Heart left ventricle (tissue), 16 donors: ENCODE results near the gene NPHP4. TPM values are rescaled to one million over a fixed set of nuclear protein-coding genes. Genes with fewer than 3 reads are reported as not detected.
A peak's percentile ranks its signal among the peaks of the same experiment; 100 is the strongest.

Experiments
- ATAC-seq, 4 donors: fragments of 200-7000 bp; cut with Tn5 transposase; one replicate each; pipeline ENCODE4 v1.9.1; 2020 to 2022; ENCODE audit warnings: moderate library complexity in 4 of 4, mild to moderate bottlenecking in 3 of 4, moderate number of reproducible peaks in 1 of 4
- DNase-seq, 5 donors: peaks; one replicate each; pipeline ENCODE4 v3.0.0-alpha.2; 2020
- H3K27ac ChIP-seq, 12 donors: fragments of 200-600 bp; sonication (generic) in 4 of 12; one replicate each; pipeline versions ENCODE4 v1.5.0 to v1.8.0; 2016 to 2022; ENCODE audit warnings: mild to moderate bottlenecking in 2 of 12
- H3K27me3 ChIP-seq, 9 donors: fragments of 200-600 bp; sonication (generic) in 2 of 9; one replicate each; pipeline versions ENCODE4 v1.5.1 to v1.8.0; 2016 to 2022; ENCODE audit warnings: mild to moderate bottlenecking in 3 of 9
- H3K36me3 ChIP-seq, 9 donors: fragments of 200-600 bp; sonication (generic) in 2 of 9; one replicate each; pipeline versions ENCODE4 v1.5.0 to v1.8.0; 2018 to 2022; ENCODE audit warnings: mild to moderate bottlenecking in 2 of 9
- H3K4me1 ChIP-seq, 12 donors: fragments of 200-600 bp; sonication (generic) in 4 of 12; one replicate each; pipeline versions ENCODE4 v1.5.0 to v1.8.0; 2016 to 2022; ENCODE audit warnings: mild to moderate bottlenecking in 3 of 12
- H3K4me3 ChIP-seq, 12 donors: fragments of 200-600 bp; sonication (generic) in 4 of 12; one replicate each; pipeline versions ENCODE4 v1.5.0 to v1.8.0; 2017 to 2022; ENCODE audit warnings: mild to moderate bottlenecking in 9 of 12, moderate library complexity in 4 of 12
- H3K9me3 ChIP-seq, 12 donors: fragments of 200-600 bp; sonication (generic) in 4 of 12; one replicate each; pipeline versions ENCODE4 v1.5.0 to v1.8.0; 2016 to 2022; ENCODE audit warnings: mild to moderate bottlenecking in 1 of 12
- CTCF ChIP-seq, 12 donors: fragments of 200-600 bp; sonication (generic) in 4 of 12; IDR thresholded peaks; one replicate each; pipeline versions ENCODE4 v1.5.0 to v1.8.0; 2018 to 2022; ENCODE audit warnings: antibody characterized with exemption in 12 of 12, mild to moderate bottlenecking in 5 of 12
- POLR2A ChIP-seq, 2 donors: fragments of 450-650 bp; IDR thresholded peaks; one replicate each; pipeline ENCODE4 v1.6.1; 2017; ENCODE audit warnings: antibody characterized with exemption in 2 of 2, mild to moderate bottlenecking in 2 of 2, moderate library complexity in 2 of 2
- WGBS, 4 donors: extraction: QIAGEN DNeasy Blood & Tissue Kit in 2 of 4; methylation state at CpG; one replicate each; pipeline versions ENCODE4 v1.1.5 to v1.1.7; 2013 to 2018; 5-methylcytosine and 5-hydroxymethylcytosine counted together
- intact Hi-C, 10 donors: fragments of 100-400 bp; cut with DNase I; formaldehyde crosslinking; loops; one replicate each; pipeline versions ENCODE4 v1.11.1 to v1.14.2; 2022
- polyA plus RNA-seq, 2 donors: library from polyadenylated mRNA; stranded (reverse); fragments of 200-250 nt; gene quantifications; one replicate each; pipeline ENCODE4 v1.2.3, GENCODE V29; 2013
- total RNA-seq, 9 donors: library from RNA; depleted of rRNA in 2 of 9; stranded (reverse); fragments of >200 nt in 2 of 9; fragmentation: NEBNext Ultra II Directional in 3 of 9; extraction: Animal tissue kit (Norgen Biotek cat#: 25700) in 3 of 9; gene quantifications; one replicate each; pipeline versions ENCODE4 v1.1.0 to v1.2.4, GENCODE V29; 2016 to 2023
- donor health status: ischemic (EF 13 %, LVEDD 7.1; RV severe dilation, severe dysfunction).
- donor health status: healthy with polysubstance abuse.
- donor health status: DM: no; HTN: yes; CAD: no.
- donor health status: DM: no; HTN: no; CAD: no.
- donor health status: ischemic (EF 25% LVEDD 6.9; RV normal size, moderate dysfunction).
- donor health status: ischemic (EF 25% LVEDD 5.7; RV mildly dilated, moderate dysfunction).
- donor health status: healthy.
- donor health status: DM: yes; HTN: yes; CAD: no.
- donor health status: ischemic (EF 35%, LVEDD 5.7; RV mildly dilated, moderate dysfunction).
- donor health status: nonischemic (EF 11% LVEDD 7.7; RV severe dilation, severe dysfunction).
- donor health status: DM: yes; HTN: yes; CAD: no.
- donor health status: PGD.
- donor health status: ischemic (EF 29% LVEDD 5.4; RV normal size, mild dysfunction).
- donor health status: nonischemic (EF 23%, LVEDD 6.1; RV moderate dilation, normal function).

NPHP4 gene
- total and polyA plus RNA-seq, 11 donors: 2.1 to 6.3 (median 3.1) TPM

- H3K27ac ChIP-seq: no peak overlapping the region
- 88 to 94% (median 90%) methylated on average over 25 to 26 of the region's 26 CpGs for WGBS, 4 donors
- ATAC-seq (no peak), DNase-seq (no peak)
- intact Hi-C loops: loop anchor here in 4 of 10 donors (5.0 to 10.0 kb wide), 4 partner anchors 233 to 1323 kb away; partner anchors contain the start of gene AJAP1 (in 1 of the 4)
- H3K36me3 ChIP-seq: peaks cover 0 to 11% (median 0%) of the 10 kb centered on the region in 9 donors
- no peaks in the 10 kb centered on the region for H3K27me3 ChIP-seq
- no peak overlapping the region for H3K4me3 ChIP-seq
- H3K9me3 ChIP-seq: no peaks in the 10 kb centered on the region
- peaks cover 0 to 11% (median 0%) of the 10 kb centered on the region in 12 donors for H3K4me1 ChIP-seq
- TF ChIP-seq CTCF (IDR thresholded peaks at IDR 0.05) (no peak), POLR2A (IDR thresholded peaks at IDR 0.05) (no peak)
Measured at GRCh38 chr1:5977494-5978444, 14.5 kb downstream of the NPHP4 start.

- Histone ChIP-seq H3K4me3 (no peak overlapping the region), H3K4me1 (peaks cover 0 to 11% (median 0%) of the 10 kb centered on the region in 12 donors), H3K27ac (no peak overlapping the region), H3K9me3 (no peaks in the 10 kb centered on the region), H3K27me3 (no peaks in the 10 kb centered on the region), H3K36me3 (peaks cover 0 to 11% (median 0%) of the 10 kb centered on the region in 9 donors)
- no peak for TF ChIP-seq POLR2A (IDR thresholded peaks at IDR 0.05)
- no peak for TF ChIP-seq CTCF (IDR thresholded peaks at IDR 0.05)
- DNase-seq (peak in 1 of 5 donors; percentile 33), ATAC-seq (no peak)
- WGBS, 4 donors: 92 to 97% (median 95%) methylated on average over 24 to 25 of the region's 25 CpGs
- intact Hi-C loops: loop anchor here in 4 of 10 donors (5.0 to 10.0 kb wide), 4 partner anchors 232 to 1322 kb away; partner anchors contain the start of gene AJAP1 (in 1 of the 4)
Measured at GRCh38 chr1:5976726-5977493, 15.3 kb downstream of the NPHP4 start.

- intact Hi-C loops: loop anchor here in 4 of 10 donors (5.0 to 10.0 kb wide), 4 partner anchors 231 to 1321 kb away; partner anchors contain the start of gene AJAP1 (in 1 of the 4)
- H3K36me3 ChIP-seq: peaks cover 0 to 11% (median 0%) of the 10 kb centered on the region in 9 donors
- no peak overlapping the region for H3K4me3 ChIP-seq
- no peak overlapping the region for H3K27ac ChIP-seq
- no peaks in the 10 kb centered on the region for H3K9me3 ChIP-seq
- WGBS, 4 donors: 92 to 95% (median 95%) methylated on average over 13 to 16 of the region's 16 CpGs
- TF ChIP-seq POLR2A (IDR thresholded peaks at IDR 0.05) (no peak), CTCF (IDR thresholded peaks at IDR 0.05) (no peak)
- DNase-seq (no peak), ATAC-seq (no peak)
- peaks cover 0 to 11% (median 0%) of the 10 kb centered on the region in 12 donors for H3K4me1 ChIP-seq
- H3K27me3 ChIP-seq: no peaks in the 10 kb centered on the region
Measured at GRCh38 chr1:5976231-5976630, 16.0 kb downstream of the NPHP4 start.
